WI38 (cell line): Measurements from ENCODE around the gene DNAH6.

Experiments
- H3K4me3 ChIP-seq: 2 replicates; pipeline ENCODE4 v1.5.1; 2011; ENCODE audit warnings: low read depth, mild to moderate bottlenecking, control low read depth, low read length
- TF ChIP-seq, protein P1 (sequence below): IDR thresholded peaks from 2 replicates; pipeline ENCODE4 v1.5.1; 2012; ENCODE audit warnings: low read depth, mild to moderate bottlenecking, control low read depth, low read length

The DNAH6 gene

DNA sequence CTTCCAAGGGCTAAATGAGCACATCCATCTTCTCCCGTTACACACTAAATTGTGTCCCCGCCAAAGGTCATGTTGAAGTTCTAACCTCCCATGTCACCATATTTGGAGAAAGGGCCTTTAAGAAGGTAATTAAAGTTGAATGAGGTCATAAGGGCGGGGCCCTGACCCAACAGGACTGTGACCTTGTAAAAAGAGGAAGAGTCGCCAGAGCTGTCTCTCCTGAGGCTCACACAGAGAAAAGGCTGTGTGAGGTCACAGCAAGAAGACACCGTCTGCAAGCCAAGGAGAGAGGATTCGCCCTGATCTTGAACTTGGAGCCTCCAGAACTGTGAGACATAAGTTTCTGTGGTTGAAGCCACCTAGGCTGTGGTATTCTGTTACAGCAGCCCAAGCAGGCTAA, 340.5 kb downstream of the DNAH6 start:
- TF ChIP-seq, protein P1, sequence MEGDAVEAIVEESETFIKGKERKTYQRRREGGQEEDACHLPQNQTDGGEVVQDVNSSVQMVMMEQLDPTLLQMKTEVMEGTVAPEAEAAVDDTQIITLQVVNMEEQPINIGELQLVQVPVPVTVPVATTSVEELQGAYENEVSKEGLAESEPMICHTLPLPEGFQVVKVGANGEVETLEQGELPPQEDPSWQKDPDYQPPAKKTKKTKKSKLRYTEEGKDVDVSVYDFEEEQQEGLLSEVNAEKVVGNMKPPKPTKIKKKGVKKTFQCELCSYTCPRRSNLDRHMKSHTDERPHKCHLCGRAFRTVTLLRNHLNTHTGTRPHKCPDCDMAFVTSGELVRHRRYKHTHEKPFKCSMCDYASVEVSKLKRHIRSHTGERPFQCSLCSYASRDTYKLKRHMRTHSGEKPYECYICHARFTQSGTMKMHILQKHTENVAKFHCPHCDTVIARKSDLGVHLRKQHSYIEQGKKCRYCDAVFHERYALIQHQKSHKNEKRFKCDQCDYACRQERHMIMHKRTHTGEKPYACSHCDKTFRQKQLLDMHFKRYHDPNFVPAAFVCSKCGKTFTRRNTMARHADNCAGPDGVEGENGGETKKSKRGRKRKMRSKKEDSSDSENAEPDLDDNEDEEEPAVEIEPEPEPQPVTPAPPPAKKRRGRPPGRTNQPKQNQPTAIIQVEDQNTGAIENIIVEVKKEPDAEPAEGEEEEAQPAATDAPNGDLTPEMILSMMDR = no peak
- H3K4me3 ChIP-seq = no peak overlapping the region

GRCh38 chr2:84857566-84857965, 341.3 kb downstream of the DNAH6 start:
- no peak overlapping the region for H3K4me3 ChIP-seq
- TF ChIP-seq, protein P1 = no peak

DNA sequence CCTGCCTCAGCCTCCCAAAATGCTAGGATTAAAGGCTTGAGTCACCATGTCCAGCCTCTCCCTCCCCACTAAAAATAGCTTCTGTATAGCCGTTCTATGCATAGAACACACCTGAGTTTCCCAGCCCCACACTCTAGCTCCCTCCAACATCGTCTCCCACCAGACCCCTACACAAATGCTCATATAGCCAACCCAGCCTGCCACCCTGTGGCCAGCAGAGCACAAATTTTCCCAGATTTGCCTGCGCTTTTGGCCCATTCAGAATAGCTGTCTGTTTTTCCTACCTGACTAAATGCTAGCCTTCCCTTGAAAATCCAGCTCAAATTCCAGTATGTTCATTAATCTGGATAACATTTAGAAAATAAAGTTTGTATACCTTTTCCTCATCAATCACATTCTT, 341.8 kb downstream of the DNAH6 start:
- TF ChIP-seq, protein P1 = no peak
- H3K4me3 ChIP-seq = no peak overlapping the region

DNA sequence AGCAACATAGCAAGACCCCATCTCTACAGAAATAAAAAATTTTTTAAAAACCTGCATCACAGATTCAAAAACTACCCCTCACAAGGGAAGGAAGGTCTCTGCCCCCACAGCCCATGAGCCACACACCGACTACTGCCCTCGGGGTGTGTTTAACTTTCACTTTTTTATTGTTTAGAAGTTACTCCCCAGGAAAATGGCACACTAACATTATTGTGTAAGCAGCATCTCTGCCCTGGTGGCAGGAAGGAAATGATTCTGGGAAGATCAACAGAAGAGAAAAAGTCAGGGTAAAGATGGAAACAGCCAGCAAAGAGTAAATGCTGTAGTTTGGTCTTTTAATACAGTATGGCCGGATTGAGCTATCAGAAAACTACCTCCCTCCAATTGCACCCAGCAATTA, 342.6 kb downstream of the DNAH6 start:
- H3K4me3 ChIP-seq = no peak overlapping the region

DNA sequence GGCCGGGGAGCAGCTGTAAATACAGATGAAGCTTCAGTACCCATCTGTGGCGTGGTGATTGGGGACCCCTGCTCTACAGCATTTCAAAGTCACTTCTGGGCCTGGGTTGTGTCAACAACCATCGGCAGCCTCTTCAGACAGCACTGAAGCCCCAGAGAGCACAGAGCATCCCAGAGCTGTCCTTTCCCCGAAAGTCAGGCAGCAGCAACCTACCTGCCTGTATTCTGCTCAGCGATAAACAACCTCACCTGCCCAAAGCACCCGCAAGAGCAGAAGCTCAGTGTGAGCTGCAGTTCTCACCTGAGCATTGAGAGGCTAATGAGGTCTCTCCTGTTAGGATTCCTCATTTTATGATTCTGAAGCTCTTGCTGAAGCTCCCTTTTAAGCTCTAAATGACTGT, 345.2 kb downstream of the DNAH6 start:
- no peak overlapping the region for H3K4me3 ChIP-seq
- TF ChIP-seq, protein P1 = no peak

More for the DNA sequence above, 342.6 kb downstream of the DNAH6 start:
- TF ChIP-seq, protein P1 = no peak

GRCh38 chr2:84862006-84862405, 345.7 kb downstream of the DNAH6 start:
- no peak overlapping the region for H3K4me3 ChIP-seq
- TF ChIP-seq, protein P1 = no peak

GRCh38 chr2:84865181-84865783, 349.0 kb downstream of the DNAH6 start:
- no peak overlapping the region for H3K4me3 ChIP-seq
- TF ChIP-seq, protein P1 = no peak
